ENCODE data around the gene RAMP2.

GRCh38 chr17:42779936-42780850 lies 19.2 kb downstream of the RAMP2 start, which contains the start of gene WNK4:
- no peak for TF ChIP-seq CTCF (IDR thresholded peaks at IDR 0.05)
- peak in 2 of 3 donors; percentile 9 to 14 for TF ChIP-seq POLR2A (IDR thresholded peaks at IDR 0.05)
